GM12878 (cell line): Measurements from ENCODE around the gene CRYBA2. TPM values are rescaled to one million over a fixed set of nuclear protein-coding genes. Genes with fewer than 3 reads are reported as not detected.

ENCODE experiments used
- ATAC-seq: fragments of 200-7000 bp; cut with Tn5 transposase; 3 replicates; pipeline ENCODE4 v1.9.1; 2020; ENCODE audit warnings: mild to moderate bottlenecking, moderate library complexity
- BruUV-seq: library from RNA; stranded (reverse); fragments of 400-500 nt; replicated peaks from 2 replicates; lab custom pipeline; 2021; lab: Mats Ljungman, UMichigan
- CTCF ChIA-PET: fragments of 300-600 bp; sonication (Branson Sonifier 250); formaldehyde crosslinking; extraction: SDS; loops from one replicate; lab custom pipeline; 2021; ENCODE audit warnings: inconsistent platforms; lab: Yijun Ruan, JAX
- POLR2A ChIA-PET: fragments of 350-600 bp; formaldehyde crosslinking; extraction: SDS; loops from one replicate; lab custom pipeline; 2021; ENCODE audit warnings: inconsistent platforms; lab: Charles Lee
- RAD21 ChIA-PET: fragments of 300-600 bp; sonication (Branson Sonifier 250); formaldehyde crosslinking; loops from one replicate; lab custom pipeline; 2023; ENCODE audit warnings: antibody characterized with exemption; ENCODE audit not compliant: unreplicated experiment; lab: Charles Lee
- SMC1A ChIA-PET: fragments of 300-600 bp; sonication (Branson Sonifier 250); formaldehyde crosslinking; loops from one replicate; lab custom pipeline; 2023; ENCODE audit not compliant: unreplicated experiment, uncharacterized antibody; lab: Charles Lee
- DNase-seq: peaks from one replicate; pipeline ENCODE4 v3.0.0-alpha.2; 2011; ENCODE audit warnings: low read depth, low spot score
- FAIRE-seq: peaks from 3 replicates; lab custom pipeline; 2011; peaks lifted over from hg19 to GRCh38; lab: Jason Lieb, UNC
- H2AFZ ChIP-seq: 2 replicates; pipeline ENCODE4 v1.6.0; 2011; ENCODE audit warnings: low read depth, low read length, control low read depth; ENCODE audit not compliant: control insufficient read depth
- H3K27ac ChIP-seq: 2 replicates; pipeline ENCODE4 v1.5.1; 2011; ENCODE audit warnings: control low read depth; ENCODE audit not compliant: control insufficient read depth, insufficient read depth
- H3K27me3 ChIP-seq, 2 experiments: replicated peaks in 1 of 2; 2 replicates each; pipeline versions ENCODE4 v1.6.0 to v1.6.1; 2011; ENCODE audit warnings: low read length in 1 of 2; ENCODE audit not compliant: control insufficient read depth in 2 of 2, insufficient read depth in 2 of 2
- H3K36me3 ChIP-seq, 2 experiments: 2 replicates each; pipeline ENCODE4 v1.5.1; 2011; ENCODE audit warnings: low read length in 1 of 2; ENCODE audit not compliant: control insufficient read depth in 2 of 2, insufficient read depth in 2 of 2
- H3K4me1 ChIP-seq: 2 replicates; pipeline ENCODE4 v1.6.1; 2011; ENCODE audit warnings: mild to moderate bottlenecking, low read length, moderate library complexity, mixed read lengths; ENCODE audit not compliant: control insufficient read depth, insufficient read depth
- H3K4me2 ChIP-seq: 2 replicates; pipeline ENCODE4 v1.6.0; 2011; ENCODE audit warnings: control low read depth; ENCODE audit not compliant: control insufficient read depth, insufficient read depth
- H3K4me3 ChIP-seq: fragments of 200-600 bp; sonication (generic); 2 replicates; pipeline ENCODE4 v1.5.1; 2016
- H3K79me2 ChIP-seq: 2 replicates; pipeline ENCODE4 v1.6.0; 2011; ENCODE audit warnings: low read length; ENCODE audit not compliant: control insufficient read depth, insufficient read depth
- H3K9ac ChIP-seq: 2 replicates; pipeline ENCODE4 v1.8.0; 2011; ENCODE audit warnings: low read length, control low read depth, mixed read lengths; ENCODE audit not compliant: control insufficient read depth, insufficient read depth
- H3K9me3 ChIP-seq: replicated peaks from 3 replicates; pipeline ENCODE4 v1.5.1; 2011; ENCODE audit warnings: mild to moderate bottlenecking, low read length; ENCODE audit not compliant: control insufficient read depth, insufficient read depth
- H4K20me1 ChIP-seq: 2 replicates; pipeline ENCODE4 v1.6.0; 2011; ENCODE audit not compliant: control insufficient read depth, insufficient read depth
- ATF2 ChIP-seq: IDR thresholded peaks from 2 replicates; pipeline ENCODE4 v1.6.1; 2012; ENCODE audit warnings: low read length, inconsistent platforms
- CEBPB ChIP-seq, 2 experiments: fragments of 150-350 bp in 1 of 2; IDR thresholded peaks; 2 replicates each; pipeline ENCODE4 v1.6.1; 2012 to 2014; ENCODE audit warnings: low read depth in 2 of 2, low read length in 2 of 2, borderline replicate concordance in 1 of 2, inconsistent platforms in 1 of 2
- ETV6 ChIP-seq, 2 experiments: fragments of 450-650 bp in 1 of 2; IDR thresholded peaks in 1 of 2; conservative IDR thresholded peaks in 1 of 2; 2 replicates each; pipeline ENCODE4 v1.6.1; 2014; ENCODE audit warnings: antibody characterized with exemption in 1 of 2, borderline replicate concordance in 1 of 2, low read depth in 1 of 2, mild to moderate bottlenecking in 1 of 2, moderate library complexity in 1 of 2
- IRF5 ChIP-seq: fragments of 450-650 bp; IDR thresholded peaks from 2 replicates; pipeline ENCODE4 v1.6.1; 2017; ENCODE audit warnings: borderline replicate concordance
- NFYA ChIP-seq: IDR thresholded peaks from 2 replicates; pipeline ENCODE4 v1.6.1; 2011; ENCODE audit warnings: low read depth, mild to moderate bottlenecking, low read length, improper control_type of control experiment, borderline replicate concordance
- NRF1 ChIP-seq: conservative IDR thresholded peaks from 2 replicates; pipeline ENCODE4 v1.6.1; 2011; ENCODE audit warnings: mild to moderate bottlenecking, low read depth, low read length, improper control_type of control experiment
- POLR2AphosphoS2 ChIP-seq: IDR thresholded peaks from 2 replicates; pipeline ENCODE4 v1.6.1; 2011; ENCODE audit warnings: low read depth, mild to moderate bottlenecking, low read length, improper control_type of control experiment, moderate library complexity
- RUNX3 ChIP-seq: IDR thresholded peaks from 2 replicates; pipeline ENCODE4 v1.6.1; 2012; ENCODE audit warnings: low read length, inconsistent platforms
- SKIL ChIP-seq: fragments of 450-650 bp; IDR thresholded peaks from 2 replicates; pipeline ENCODE4 v1.6.1; 2017; ENCODE audit warnings: mild to moderate bottlenecking, low read depth, inconsistent platforms; ENCODE audit not compliant: poor library complexity, severe bottlenecking
- STAT3 ChIP-seq: IDR thresholded peaks from 2 replicates; pipeline ENCODE4 v1.6.1; 2011; ENCODE audit warnings: low read depth, low read length, improper control_type of control experiment
- ZNF384 ChIP-seq: IDR thresholded peaks from 2 replicates; pipeline ENCODE4 v1.6.1; 2012; ENCODE audit warnings: low read depth, mild to moderate bottlenecking, low read length, improper control_type of control experiment, borderline replicate concordance
- WGBS: methylation state at CpG from one replicate; pipeline ENCODE4 v1.1.6; 2016; ENCODE audit warnings: low lambda C conversion rate; ENCODE audit not compliant: insufficient replicate concordance, insufficient coverage; ENCODE audit errors: missing lambda C conversion rate; 5-methylcytosine and 5-hydroxymethylcytosine counted together
- in situ Hi-C: fragments of 300-500 bp; cut with MboI; formaldehyde crosslinking; loops from 9 replicates; pipeline ENCODE4 v1.14.3; 2018; ENCODE audit warnings: mixed read lengths
- intact Hi-C: fragments of 100-400 bp; cut with micrococcal nuclease; formaldehyde crosslinking; loops from one replicate; pipeline ENCODE4 v1.14.2; 2022; ENCODE audit not compliant: unreplicated experiment
- polyA plus RNA-seq, 11 experiments: library from polyadenylated mRNA; depleted of rRNA in 4 of 11; unstranded in 6 of 11; stranded (reverse) in 5 of 11; fragments of >200 nt; fragmentation: Nextera tagmentation in 4 of 11; fragmentation: Illumina TruSeq in 1 of 11; extraction: Ambion mirVana in 4 of 11; extraction: Trizol in 1 of 11; gene quantifications; 1 replicate in 1 of 11; 2 replicates in 10 of 11; pipeline versions ENCODE4 v1.2.1 to v1.2.3, GENCODE V29; 2011 to 2016; ENCODE audit warnings: inconsistent platforms in 2 of 11, missing spikeins in 2 of 11, low read depth in 1 of 11
- total RNA-seq, 4 experiments: library from RNA; depleted of rRNA in 3 of 4; stranded (reverse); fragments of >200 nt in 3 of 4; fragmentation: Illumina TruSeq in 1 of 4; extraction: Trizol in 1 of 4; gene quantifications; 2 replicates each; pipeline versions ENCODE4 v1.2.1 to v1.2.3, GENCODE V29; 2013 to 2021
- TF ChIP-seq, protein P1 (sequence below): fragments of 450-650 bp; conservative IDR thresholded peaks from 2 replicates; pipeline ENCODE4 v1.6.1; 2017; ENCODE audit warnings: mild to moderate bottlenecking, moderate library complexity

The CRYBA2 gene
- total and polyA plus RNA-seq, 10 of the 15 experiments (the other 5 are each of a cell fraction or from before 2014, with no cell fraction given): not detected

- no peaks in the 10 kb centered on the region for H3K79me2 ChIP-seq
- no peak overlapping the region for H3K4me3 ChIP-seq
- ChIA-PET POLR2A (no interaction called here), SMC1A (no interaction called here), CTCF (interaction anchor here (1.1 to 1.2 kb wide), 2 partner anchors 47 to 78 kb away, joined by 3 to 4 read pairs; no protein-coding TSS in a partner anchor), RAD21 (interaction anchor here (1.2 kb wide), 1 partner anchor 102 kb away, joined by 3 read pairs; no protein-coding TSS in a partner anchor)
- H3K27me3 ChIP-seq: peaks cover 2 to 4% of the 10 kb centered on the region in 2 experiments; a peak in 3 of 4 replicates
- H3K9ac ChIP-seq: no peak overlapping the region
- in situ Hi-C loops: no loop called here
- no peak for ATAC-seq
- H2AFZ ChIP-seq: no peak overlapping the region
- H4K20me1 ChIP-seq: no peaks in the 10 kb centered on the region
- no peaks in the 10 kb centered on the region for H3K4me1 ChIP-seq
- no peak for DNase-seq
- BruUV-seq: no TSS peak
- H3K27ac ChIP-seq: no peak overlapping the region
- H3K4me2 ChIP-seq: no peak overlapping the region
- no peak for FAIRE-seq
- TF ChIP-seq, protein P1, sequence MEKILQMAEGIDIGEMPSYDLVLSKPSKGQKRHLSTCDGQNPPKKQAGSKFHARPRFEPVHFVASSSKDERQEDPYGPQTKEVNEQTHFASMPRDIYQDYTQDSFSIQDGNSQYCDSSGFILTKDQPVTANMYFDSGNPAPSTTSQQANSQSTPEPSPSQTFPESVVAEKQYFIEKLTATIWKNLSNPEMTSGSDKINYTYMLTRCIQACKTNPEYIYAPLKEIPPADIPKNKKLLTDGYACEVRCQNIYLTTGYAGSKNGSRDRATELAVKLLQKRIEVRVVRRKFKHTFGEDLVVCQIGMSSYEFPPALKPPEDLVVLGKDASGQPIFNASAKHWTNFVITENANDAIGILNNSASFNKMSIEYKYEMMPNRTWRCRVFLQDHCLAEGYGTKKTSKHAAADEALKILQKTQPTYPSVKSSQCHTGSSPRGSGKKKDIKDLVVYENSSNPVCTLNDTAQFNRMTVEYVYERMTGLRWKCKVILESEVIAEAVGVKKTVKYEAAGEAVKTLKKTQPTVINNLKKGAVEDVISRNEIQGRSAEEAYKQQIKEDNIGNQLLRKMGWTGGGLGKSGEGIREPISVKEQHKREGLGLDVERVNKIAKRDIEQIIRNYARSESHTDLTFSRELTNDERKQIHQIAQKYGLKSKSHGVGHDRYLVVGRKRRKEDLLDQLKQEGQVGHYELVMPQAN: no peak
- TF ChIP-seq STAT3: no peak
- no peak for TF ChIP-seq CEBPB (IDR thresholded peaks at IDR 0.05; ENCODE audit: borderline replicate concordance in 1 of 2, low read depth in 2 of 2, low read length in 2 of 2)
- TF ChIP-seq SKIL: no peak
- TF ChIP-seq NRF1: no peak
- no peak for TF ChIP-seq NFYA
- TF ChIP-seq IRF5: no peak
- no peak for TF ChIP-seq ZNF384
- TF ChIP-seq ETV6 (conservative IDR thresholded peaks at IDR 0.05 in 1 of 2, IDR thresholded peaks at IDR 0.05 in 1 of 2; ENCODE audit: borderline replicate concordance in 1 of 2, low read depth in 1 of 2): no peak
- TF ChIP-seq POLR2AphosphoS2: no peak
- no peak for TF ChIP-seq RUNX3
- TF ChIP-seq ATF2: no peak
- H3K9me3 ChIP-seq: no peaks in the 10 kb centered on the region
- WGBS: 35% methylated on average over 8 of the region's 8 CpGs
- no peaks in the 10 kb centered on the region for H3K36me3 ChIP-seq
- intact Hi-C loops: no loop called here
These were observed 38.5 kb downstream of the CRYBA2 start for GRCh38 chr2:218954541-218955300.
